HepG2 (cell line): ENCODE results near the gene BBOX1. TPM values are rescaled to one million over a fixed set of nuclear protein-coding genes. Genes with fewer than 3 reads are reported as not detected.

ENCODE experiments used
- ATAC-seq: fragments of 200-7000 bp; cut with Tn5 transposase; 3 replicates; pipeline ENCODE4 v1.9.1; 2020; ENCODE audit warnings: mild to moderate bottlenecking, moderate library complexity
- BruUV-seq: library from RNA; stranded (reverse); fragments of 400-500 nt; replicated peaks from 2 replicates; lab custom pipeline; 2021; lab: Mats Ljungman, UMichigan
- CTCF ChIA-PET: fragments of 300-600 bp; formaldehyde crosslinking; extraction: SDS; loops from one replicate; lab custom pipeline; 2021; ENCODE audit warnings: low total read pairs, inconsistent platforms, low intra/inter-chr PET ratio; lab: Yijun Ruan, JAX
- POLR2A ChIA-PET: fragments of 350-600 bp; sonication (Branson Sonifier 250); formaldehyde crosslinking; loops from one replicate; lab custom pipeline; 2020; ENCODE audit warnings: antibody characterized with exemption, inconsistent platforms; lab: Yijun Ruan, JAX
- DNase-seq: peaks from one replicate; pipeline ENCODE4 v3.0.0-alpha.2; 2015; ENCODE audit warnings: low spot score
- FAIRE-seq: peaks from 3 replicates; lab custom pipeline; 2011; peaks lifted over from hg19 to GRCh38; lab: Jason Lieb, UNC
- H2AFZ ChIP-seq: one replicate; pipeline ENCODE4 v1.6.1; 2011; ENCODE audit warnings: low read length, inconsistent platforms
- H3K27ac ChIP-seq: fragments of 300-600 bp; 3 replicates; pipeline ENCODE4 v1.8.0; 2011; ENCODE audit warnings: mixed run types, mild to moderate bottlenecking, mixed read lengths, low read length, inconsistent platforms; ENCODE audit not compliant: insufficient read depth; ENCODE audit errors: extremely low read length
- H3K27me3 ChIP-seq, 2 experiments: fragments of 200-600 bp in 1 of 2; 2 replicates in 1 of 2; 3 replicates in 1 of 2; pipeline versions ENCODE4 v1.6.0 to v1.8.0; 2011; ENCODE audit warnings: low read length in 2 of 2, mild to moderate bottlenecking in 2 of 2, moderate library complexity in 2 of 2, inconsistent platforms in 1 of 2; ENCODE audit not compliant: insufficient read depth in 2 of 2, control insufficient read depth in 1 of 2
- H3K36me3 ChIP-seq, 2 experiments: fragments of 200-600 bp in 1 of 2; replicated peaks in 1 of 2; 2 replicates in 1 of 2; 3 replicates in 1 of 2; pipeline versions ENCODE4 v1.5.1 to v1.8.0; 2011; ENCODE audit warnings: low read length in 2 of 2, inconsistent platforms in 1 of 2; ENCODE audit not compliant: insufficient read depth in 2 of 2, control insufficient read depth in 1 of 2
- H3K4me1 ChIP-seq: 2 replicates; pipeline ENCODE4 v1.5.1; 2012; ENCODE audit warnings: low read length, inconsistent platforms; ENCODE audit not compliant: insufficient read depth
- H3K4me2 ChIP-seq: 2 replicates; pipeline ENCODE4 v1.6.0; 2011; ENCODE audit warnings: low read depth, low read length, inconsistent platforms
- H3K4me3 ChIP-seq, 3 experiments: fragments of 200-600 bp in 1 of 3; sonication (generic), shearing (Covaris generic) in 1 of 3; replicated peaks in 1 of 3; 2 replicates each; pipeline ENCODE4 v1.5.1; 2011 to 2016; ENCODE audit warnings: low read length in 3 of 3, inconsistent platforms in 2 of 3, low read depth in 2 of 3, mild to moderate bottlenecking in 2 of 3, control low read depth in 1 of 3, mixed read lengths in 1 of 3; ENCODE audit not compliant: insufficient read depth in 1 of 3
- H3K79me2 ChIP-seq: one replicate; pipeline ENCODE4 v1.6.1; 2011; ENCODE audit warnings: low read length, inconsistent platforms; ENCODE audit not compliant: insufficient read depth
- H3K9ac ChIP-seq: 2 replicates; pipeline ENCODE4 v1.6.0; 2011; ENCODE audit warnings: mild to moderate bottlenecking, low read depth, low read length, inconsistent platforms; ENCODE audit not compliant: insufficient read depth
- H3K9me3 ChIP-seq: 2 replicates; pipeline ENCODE4 v1.5.1; 2012; ENCODE audit warnings: mild to moderate bottlenecking, low read length
- H4K20me1 ChIP-seq: 2 replicates; pipeline ENCODE4 v1.6.0; 2011; ENCODE audit warnings: inconsistent platforms, mild to moderate bottlenecking, low read length, moderate library complexity; ENCODE audit not compliant: insufficient read depth
- ETS1 ChIP-seq: sonication (generic); formaldehyde crosslinking; IDR thresholded peaks from 2 replicates; pipeline ENCODE4 v1.4.0; 2020; ENCODE audit warnings: missing genetic modification reagents
- HHEX ChIP-seq: IDR thresholded peaks from 2 replicates; pipeline ENCODE4 v1.6.1; 2016; ENCODE audit warnings: control low read depth
- MBNL3 ChIP-seq: fragments of 250-450 bp; sonication (Bioruptor Pico); conservative IDR thresholded peaks from 2 replicates; pipeline ENCODE4 v1.8.0; 2022; ENCODE audit warnings: mild to moderate bottlenecking, inconsistent platforms
- NFATC3 ChIP-seq: sonication (generic); formaldehyde crosslinking; IDR thresholded peaks from 2 replicates; pipeline ENCODE4 v1.5.1; 2020; ENCODE audit warnings: mild to moderate bottlenecking, missing genetic modification reagents
- RBFOX2 ChIP-seq: fragments of 200-400 bp; formaldehyde crosslinking; IDR thresholded peaks from 2 replicates; pipeline ENCODE4 v1.6.1; 2017; ENCODE audit warnings: low read depth, mild to moderate bottlenecking, low read length
- SMARCC2 ChIP-seq: fragments of 450-650 bp; IDR thresholded peaks from 2 replicates; pipeline ENCODE4 v1.6.1; 2017; ENCODE audit warnings: antibody characterized with exemption, mild to moderate bottlenecking
- TBX3 ChIP-seq: fragments of 450-650 bp; IDR thresholded peaks from 2 replicates; pipeline ENCODE4 v1.6.1; 2017; ENCODE audit warnings: antibody characterized with exemption, mild to moderate bottlenecking, inconsistent platforms, borderline replicate concordance
- TEF ChIP-seq: sonication (generic); formaldehyde crosslinking; IDR thresholded peaks from 2 replicates; pipeline ENCODE4 v1.5.0; 2020; ENCODE audit warnings: missing genetic modification reagents
- TGIF2 ChIP-seq: IDR thresholded peaks from 2 replicates; pipeline ENCODE4 v1.6.1; 2016; ENCODE audit warnings: control low read depth, missing compliant biosample characterization
- ZKSCAN5 ChIP-seq: sonication (generic); formaldehyde crosslinking; IDR thresholded peaks from 2 replicates; pipeline ENCODE4 v1.5.1; 2020; ENCODE audit warnings: mild to moderate bottlenecking, missing genetic modification reagents
- ZNF282 ChIP-seq: fragments of 450-650 bp; IDR thresholded peaks from 2 replicates; pipeline ENCODE4 v1.6.1; 2018; ENCODE audit not compliant: partially characterized antibody
- ZNF816 ChIP-seq: sonication (generic); formaldehyde crosslinking; IDR thresholded peaks from 2 replicates; pipeline ENCODE4 v1.8.0; 2022; ENCODE audit warnings: missing genetic modification reagents, mild to moderate bottlenecking, borderline replicate concordance
- WGBS: methylation state at CpG from one replicate; pipeline ENCODE4 v1.1.6; 2017; ENCODE audit warnings: low lambda C conversion rate; 5-methylcytosine and 5-hydroxymethylcytosine counted together
- in situ Hi-C: cut with HindIII; loops from 2 replicates; pipeline ENCODE4 v1.10.0; 2017; ENCODE audit warnings: low pct_unique_long_range_greater_than_20kb; ENCODE audit not compliant: extremely low pct_ligation_motif_present
- intact Hi-C: fragments of 100-400 bp; cut with micrococcal nuclease; formaldehyde crosslinking; loops from one replicate; pipeline ENCODE4 v1.10.0; 2022; ENCODE audit not compliant: unreplicated experiment
- polyA plus RNA-seq, 8 experiments: library from polyadenylated mRNA; depleted of rRNA in 3 of 8; stranded (reverse) in 7 of 8; unstranded in 1 of 8; fragments of >200 nt; fragmentation: Illumina TruSeq in 4 of 8; extraction: Trizol in 4 of 8; gene quantifications; 2 replicates each; pipeline versions ENCODE4 v1.2.1 to v1.2.3, GENCODE V29; 2011 to 2016; ENCODE audit warnings: low read depth in 4 of 8, missing spikeins in 1 of 8, mixed read lengths in 1 of 8; ENCODE audit not compliant: insufficient read depth in 1 of 8
- total RNA-seq, 5 experiments: library from RNA; depleted of rRNA; stranded (reverse); fragments of >200 nt; fragmentation: Illumina TruSeq; extraction: Trizol; gene quantifications; 2 replicates each; pipeline ENCODE4 v1.2.3, GENCODE V29; 2016; ENCODE audit warnings: low read depth in 1 of 5

The BBOX1 gene
- total and polyA plus RNA-seq, 2 of the 13 experiments (the other 11 are each of a cell fraction or from before 2014, with no cell fraction given), result not detected

- Histone ChIP-seq H3K4me3 (no peak overlapping the region), H3K27ac (no peak overlapping the region), H3K79me2 (no peaks in the 10 kb centered on the region), H4K20me1 (no peaks in the 10 kb centered on the region), H3K36me3 (no peaks in the 10 kb centered on the region), H3K27me3 (no peaks in the 10 kb centered on the region), H3K9ac (no peak overlapping the region), H2AFZ (no peak overlapping the region), H3K4me2 (no peak overlapping the region), H3K9me3 (no peaks in the 10 kb centered on the region), H3K4me1 (no peaks in the 10 kb centered on the region)
- in situ Hi-C loops (loop anchor here (25.0 kb wide), 1 partner anchor 863 kb away; no protein-coding TSS in a partner anchor), intact Hi-C loops (loop anchor here (10.0 kb wide), 2 partner anchors 105 to 625 kb away; partner anchors contain the start of gene BBOX1)
- DNase-seq (no peak), ATAC-seq (no peak), FAIRE-seq (no peak)
- ChIA-PET POLR2A (no interaction called here), CTCF (no interaction called here)
- WGBS, result 50% methylated on average over 2 of the region's 2 CpGs
- TF ChIP-seq ETS1 (CRISPR knock-in tag) (no peak), SMARCC2 (no peak), ZKSCAN5 (no peak)
- BruUV-seq, result no TSS peak
These were observed 109.5 kb downstream of the BBOX1 start for GRCh38 chr11:27150098-27150497.

GRCh38 chr11:27153136-27153535 is 112.5 kb downstream of the BBOX1 start:
- 12% methylated on average over 1 of the region's 1 CpG for WGBS
- intact Hi-C loops (loop anchor here (10.0 kb wide), 2 partner anchors 108 to 628 kb away; partner anchors contain the start of gene BBOX1), in situ Hi-C loops (loop anchor here (25.0 kb wide), 1 partner anchor 866 kb away; no protein-coding TSS in a partner anchor)
- no peaks in the 10 kb centered on the region for H3K4me1 ChIP-seq
- FAIRE-seq (no peak), DNase-seq (no peak), ATAC-seq (no peak)
- no peaks in the 10 kb centered on the region for H3K36me3 ChIP-seq
- no peaks in the 10 kb centered on the region for H4K20me1 ChIP-seq
- no peaks in the 10 kb centered on the region for H3K9me3 ChIP-seq
- TF ChIP-seq HHEX (CRISPR knock-in tag) (no peak), TEF (CRISPR knock-in tag) (no peak), ZNF816 (CRISPR knock-in tag) (no peak), RBFOX2 (no peak), TGIF2 (no peak), ZNF282 (no peak), TBX3 (no peak), NFATC3 (CRISPR knock-in tag) (no peak), MBNL3 (CRISPR knock-in tag) (no peak)
- H2AFZ ChIP-seq, result no peak overlapping the region
- no TSS peak for BruUV-seq
- no peak overlapping the region for H3K9ac ChIP-seq
- no peak overlapping the region for H3K27ac ChIP-seq
- no peak overlapping the region for H3K4me2 ChIP-seq
- POLR2A ChIA-PET, result no interaction called here
- CTCF ChIA-PET, result no interaction called here
- H3K4me3 ChIP-seq, result no peak overlapping the region
- H3K27me3 ChIP-seq, result no peaks in the 10 kb centered on the region
- H3K79me2 ChIP-seq, result no peaks in the 10 kb centered on the region
